ENCODE measurements around the gene PDE8A.

Gene PDE8A

DNA sequence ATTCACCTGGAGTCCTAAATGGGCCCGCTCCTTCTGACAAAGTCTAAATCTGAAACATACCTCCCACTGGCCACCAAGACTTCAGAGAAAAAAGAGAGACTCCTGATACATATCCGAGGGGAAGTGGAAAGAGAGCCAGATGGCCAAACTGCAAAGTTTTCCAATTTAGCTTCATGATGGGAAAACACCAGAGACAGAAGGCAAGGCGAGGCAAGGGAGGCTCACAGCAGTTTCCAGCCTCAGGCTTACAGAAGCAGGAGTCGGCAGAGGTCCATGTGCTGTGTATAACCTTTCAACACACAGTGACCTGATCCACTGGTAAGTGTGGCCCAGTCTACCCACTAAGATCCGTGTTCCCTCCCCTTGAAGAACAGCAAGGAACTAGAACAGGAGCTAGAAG, 29.9 kb upstream of the PDE8A start (continued):
- TF ChIP-seq ZNF837 (tag by site-specific recombination; IDR thresholded peaks at IDR 0.05) (no peak), ZNF624 (tag by site-specific recombination; IDR thresholded peaks at IDR 0.05) (no peak), HOXD13 (CRISPR knock-in tag; IDR thresholded peaks at IDR 0.05; ENCODE audit: borderline replicate concordance) (no peak), ZNF830 (tag by site-specific recombination; IDR thresholded peaks at IDR 0.05; ENCODE audit: low read depth) (no peak), ZNF112 (tag by site-specific recombination; IDR thresholded peaks at IDR 0.05) (no peak), ZNF701 (tag by site-specific recombination; IDR thresholded peaks at IDR 0.05) (no peak), ZNF16 (tag by site-specific recombination; IDR thresholded peaks at IDR 0.05; ENCODE audit: low read depth) (no peak), ZFP3 (tag by site-specific recombination; IDR thresholded peaks at IDR 0.05; ENCODE audit: low read depth) (no peak), ZNF184 (tag by site-specific recombination; IDR thresholded peaks at IDR 0.05) (no peak)
- TF ChIP-seq, protein P1, sequence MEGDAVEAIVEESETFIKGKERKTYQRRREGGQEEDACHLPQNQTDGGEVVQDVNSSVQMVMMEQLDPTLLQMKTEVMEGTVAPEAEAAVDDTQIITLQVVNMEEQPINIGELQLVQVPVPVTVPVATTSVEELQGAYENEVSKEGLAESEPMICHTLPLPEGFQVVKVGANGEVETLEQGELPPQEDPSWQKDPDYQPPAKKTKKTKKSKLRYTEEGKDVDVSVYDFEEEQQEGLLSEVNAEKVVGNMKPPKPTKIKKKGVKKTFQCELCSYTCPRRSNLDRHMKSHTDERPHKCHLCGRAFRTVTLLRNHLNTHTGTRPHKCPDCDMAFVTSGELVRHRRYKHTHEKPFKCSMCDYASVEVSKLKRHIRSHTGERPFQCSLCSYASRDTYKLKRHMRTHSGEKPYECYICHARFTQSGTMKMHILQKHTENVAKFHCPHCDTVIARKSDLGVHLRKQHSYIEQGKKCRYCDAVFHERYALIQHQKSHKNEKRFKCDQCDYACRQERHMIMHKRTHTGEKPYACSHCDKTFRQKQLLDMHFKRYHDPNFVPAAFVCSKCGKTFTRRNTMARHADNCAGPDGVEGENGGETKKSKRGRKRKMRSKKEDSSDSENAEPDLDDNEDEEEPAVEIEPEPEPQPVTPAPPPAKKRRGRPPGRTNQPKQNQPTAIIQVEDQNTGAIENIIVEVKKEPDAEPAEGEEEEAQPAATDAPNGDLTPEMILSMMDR (tag by site-specific recombination; IDR thresholded peaks at IDR 0.05), result no peak
- TF ChIP-seq, protein P2, sequence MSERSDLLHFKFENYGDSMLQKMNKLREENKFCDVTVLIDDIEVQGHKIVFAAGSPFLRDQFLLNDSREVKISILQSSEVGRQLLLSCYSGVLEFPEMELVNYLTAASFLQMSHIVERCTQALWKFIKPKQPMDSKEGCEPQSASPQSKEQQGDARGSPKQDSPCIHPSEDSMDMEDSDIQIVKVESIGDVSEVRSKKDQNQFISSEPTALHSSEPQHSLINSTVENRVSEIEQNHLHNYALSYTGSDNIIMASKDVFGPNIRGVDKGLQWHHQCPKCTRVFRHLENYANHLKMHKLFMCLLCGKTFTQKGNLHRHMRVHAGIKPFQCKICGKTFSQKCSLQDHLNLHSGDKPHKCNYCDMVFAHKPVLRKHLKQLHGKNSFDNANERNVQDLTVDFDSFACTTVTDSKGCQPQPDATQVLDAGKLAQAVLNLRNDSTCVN (tag by site-specific recombination; optimal IDR thresholded peaks at IDR 0.05), result no peak

DNA sequence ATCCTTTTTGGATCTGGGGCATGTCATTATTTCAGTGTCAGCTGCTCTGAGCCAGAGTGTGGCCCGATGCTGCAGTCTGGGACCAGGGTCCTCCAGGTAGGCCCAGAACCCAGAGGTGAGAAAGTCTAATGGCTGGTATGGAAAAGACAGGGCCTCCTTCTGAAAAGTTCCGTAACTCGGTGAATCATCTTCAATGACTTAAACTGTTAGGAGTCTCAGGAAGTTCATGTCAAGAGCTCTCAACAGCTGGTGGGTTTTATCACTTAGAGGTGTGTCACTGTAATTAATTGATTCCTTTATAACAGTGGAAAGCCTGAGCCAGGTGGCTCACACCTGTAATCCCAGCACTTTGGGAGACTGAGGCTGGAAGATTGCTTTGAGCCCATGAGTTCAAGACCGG, 28.5 kb upstream of the PDE8A start:
- CTCF ChIA-PET, result interaction anchor here (0.6 to 3.6 kb wide), 8 partner anchors 11 to 230 kb away, joined by 3 to 36 read pairs (median 4); no protein-coding TSS in a partner anchor
- Histone ChIP-seq H3K4me3 (ENCODE audit: low read depth, low read length) (no peak overlapping the region), H3K9me3 (ENCODE audit: control insufficient read depth, insufficient read depth, low read depth, low read length) (no peaks in the 10 kb centered on the region), H3K27ac (ENCODE audit: extremely low read depth, low read depth, low read length) (no peak overlapping the region), H3K4me1 (ENCODE audit: control insufficient read depth, insufficient read depth, low read length) (no peaks in the 10 kb centered on the region), H3K36me3 (ENCODE audit: control insufficient read depth in 2 of 2, insufficient read depth in 1 of 2, low read length in 2 of 2) (no peaks in the 10 kb centered on the region)
- POLR2A ChIA-PET, result no interaction called here
- TF ChIP-seq SP2 (tag by site-specific recombination; IDR thresholded peaks at IDR 0.05), result no peak
- TF ChIP-seq ZNF548 (tag by site-specific recombination; IDR thresholded peaks at IDR 0.05), result no peak
- no peak for TF ChIP-seq ZNF626 (tag by site-specific recombination; IDR thresholded peaks at IDR 0.05)

DNA sequence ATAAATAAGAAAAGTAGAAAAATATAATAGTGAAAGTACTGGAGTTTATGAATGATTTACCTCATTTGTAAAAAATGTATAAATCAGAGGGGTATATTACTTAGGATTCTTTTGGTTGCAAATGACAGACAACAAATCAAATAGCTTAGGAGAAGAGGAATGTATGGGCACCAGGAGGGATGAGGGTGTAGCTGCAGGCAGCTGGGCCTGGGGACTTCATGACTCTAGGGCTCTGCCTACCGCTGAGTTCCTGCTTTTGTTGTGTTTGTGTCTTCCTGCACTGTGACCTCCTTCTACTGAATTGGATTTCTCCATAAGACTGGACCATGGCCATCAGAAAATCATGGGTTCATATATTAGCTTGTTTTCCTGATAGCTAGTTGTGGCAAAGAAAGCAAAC, 27.9 kb upstream of the PDE8A start:
- no peaks in the 10 kb centered on the region for H3K36me3 ChIP-seq (ENCODE audit: control insufficient read depth in 2 of 2, insufficient read depth in 1 of 2, low read length in 2 of 2)
- H3K9me3 ChIP-seq (ENCODE audit: control insufficient read depth, insufficient read depth, low read depth, low read length), result no peaks in the 10 kb centered on the region
- H3K4me1 ChIP-seq (ENCODE audit: control insufficient read depth, insufficient read depth, low read length), result no peaks in the 10 kb centered on the region
- H3K4me3 ChIP-seq (ENCODE audit: low read depth, low read length), result no peak overlapping the region
- H3K27ac ChIP-seq (ENCODE audit: extremely low read depth, low read depth, low read length), result no peak overlapping the region
- CTCF ChIA-PET, result interaction anchor here (0.6 to 3.6 kb wide), 11 partner anchors 11 to 229 kb away, joined by 3 to 36 read pairs (median 3); no protein-coding TSS in a partner anchor
- POLR2A ChIA-PET, result no interaction called here
- TF ChIP-seq ZNF366 (tag by site-specific recombination; conservative IDR thresholded peaks at IDR 0.05) (no peak), ZSCAN30 (tag by site-specific recombination; IDR thresholded peaks at IDR 0.05) (no peak), ZNF548 (tag by site-specific recombination; IDR thresholded peaks at IDR 0.05) (no peak), ZNF354C (tag by site-specific recombination; IDR thresholded peaks at IDR 0.05; ENCODE audit: borderline replicate concordance, low read depth) (no peak), ZNF169 (tag by site-specific recombination; IDR thresholded peaks at IDR 0.05) (no peak), ZNF501 (tag by site-specific recombination; IDR thresholded peaks at IDR 0.05) (no peak)
- TF ChIP-seq, protein P1 (tag by site-specific recombination; IDR thresholded peaks at IDR 0.05), result no peak
- TF ChIP-seq, protein P3, sequence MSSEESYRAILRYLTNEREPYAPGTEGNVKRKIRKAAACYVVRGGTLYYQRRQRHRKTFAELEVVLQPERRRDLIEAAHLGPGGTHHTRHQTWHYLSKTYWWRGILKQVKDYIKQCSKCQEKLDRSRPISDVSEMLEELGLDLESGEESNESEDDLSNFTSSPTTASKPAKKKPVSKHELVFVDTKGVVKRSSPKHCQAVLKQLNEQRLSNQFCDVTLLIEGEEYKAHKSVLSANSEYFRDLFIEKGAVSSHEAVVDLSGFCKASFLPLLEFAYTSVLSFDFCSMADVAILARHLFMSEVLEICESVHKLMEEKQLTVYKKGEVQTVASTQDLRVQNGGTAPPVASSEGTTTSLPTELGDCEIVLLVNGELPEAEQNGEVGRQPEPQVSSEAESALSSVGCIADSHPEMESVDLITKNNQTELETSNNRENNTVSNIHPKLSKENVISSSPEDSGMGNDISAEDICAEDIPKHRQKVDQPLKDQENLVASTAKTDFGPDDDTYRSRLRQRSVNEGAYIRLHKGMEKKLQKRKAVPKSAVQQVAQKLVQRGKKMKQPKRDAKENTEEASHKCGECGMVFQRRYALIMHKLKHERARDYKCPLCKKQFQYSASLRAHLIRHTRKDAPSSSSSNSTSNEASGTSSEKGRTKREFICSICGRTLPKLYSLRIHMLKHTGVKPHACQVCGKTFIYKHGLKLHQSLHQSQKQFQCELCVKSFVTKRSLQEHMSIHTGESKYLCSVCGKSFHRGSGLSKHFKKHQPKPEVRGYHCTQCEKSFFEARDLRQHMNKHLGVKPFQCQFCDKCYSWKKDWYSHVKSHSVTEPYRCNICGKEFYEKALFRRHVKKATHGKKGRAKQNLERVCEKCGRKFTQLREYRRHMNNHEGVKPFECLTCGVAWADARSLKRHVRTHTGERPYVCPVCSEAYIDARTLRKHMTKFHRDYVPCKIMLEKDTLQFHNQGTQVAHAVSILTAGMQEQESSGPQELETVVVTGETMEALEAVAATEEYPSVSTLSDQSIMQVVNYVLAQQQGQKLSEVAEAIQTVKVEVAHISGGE (tag by site-specific recombination; conservative IDR thresholded peaks at IDR 0.05; ENCODE audit: low read depth), result no peak
- TF ChIP-seq, protein P4, sequence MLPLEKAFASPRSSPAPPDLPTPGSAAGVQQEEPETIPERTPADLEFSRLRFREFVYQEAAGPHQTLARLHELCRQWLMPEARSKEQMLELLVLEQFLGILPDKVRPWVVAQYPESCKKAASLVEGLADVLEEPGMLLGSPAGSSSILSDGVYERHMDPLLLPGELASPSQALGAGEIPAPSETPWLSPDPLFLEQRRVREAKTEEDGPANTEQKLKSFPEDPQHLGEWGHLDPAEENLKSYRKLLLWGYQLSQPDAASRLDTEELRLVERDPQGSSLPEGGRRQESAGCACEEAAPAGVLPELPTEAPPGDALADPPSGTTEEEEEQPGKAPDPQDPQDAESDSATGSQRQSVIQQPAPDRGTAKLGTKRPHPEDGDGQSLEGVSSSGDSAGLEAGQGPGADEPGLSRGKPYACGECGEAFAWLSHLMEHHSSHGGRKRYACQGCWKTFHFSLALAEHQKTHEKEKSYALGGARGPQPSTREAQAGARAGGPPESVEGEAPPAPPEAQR (tag by site-specific recombination; IDR thresholded peaks at IDR 0.05), result no peak
